Peyer's patch (tissue), 4 donors: ENCODE data around the gene ZC3H7A.

Source experiments
- CTCF ChIP-seq, 6 experiments: fragments of 450-650 bp in 4 of 6; fragments of 200-600 bp in 2 of 6; sonication (generic) in 1 of 6; IDR thresholded peaks; one replicate each; pipeline ENCODE4 v1.5.1; 2017 to 2019; ENCODE audit warnings: antibody characterized with exemption in 6 of 6, mild to moderate bottlenecking in 3 of 6, moderate library complexity in 1 of 6
- POLR2A ChIP-seq, 2 donors: fragments of 450-650 bp; IDR thresholded peaks; one replicate each; pipeline ENCODE4 v1.5.1; 2017; ENCODE audit warnings: antibody characterized with exemption in 2 of 2, mild to moderate bottlenecking in 2 of 2, moderate library complexity in 2 of 2

GRCh38 chr16:11835891-11836649 is 39.0 kb upstream of the ZC3H7A start:
- TF ChIP-seq CTCF (IDR thresholded peaks at IDR 0.05) (no peak), POLR2A (IDR thresholded peaks at IDR 0.05) (no peak)
